IPS-11a (cell line): ENCODE data around the gene ZNF701.
"Not testable (repeated sequence)": the region's sequence is repeated elsewhere in the genome, so short reads cannot be mapped to it uniquely, and the experiment has no call there.

ENCODE experiments used
- H3K4me3 ChIP-seq: one replicate; pipeline ENCODE4 v1.5.1; 2013; ENCODE audit warnings: low read depth, low read length, control low read depth

Gene ZNF701

DNA sequence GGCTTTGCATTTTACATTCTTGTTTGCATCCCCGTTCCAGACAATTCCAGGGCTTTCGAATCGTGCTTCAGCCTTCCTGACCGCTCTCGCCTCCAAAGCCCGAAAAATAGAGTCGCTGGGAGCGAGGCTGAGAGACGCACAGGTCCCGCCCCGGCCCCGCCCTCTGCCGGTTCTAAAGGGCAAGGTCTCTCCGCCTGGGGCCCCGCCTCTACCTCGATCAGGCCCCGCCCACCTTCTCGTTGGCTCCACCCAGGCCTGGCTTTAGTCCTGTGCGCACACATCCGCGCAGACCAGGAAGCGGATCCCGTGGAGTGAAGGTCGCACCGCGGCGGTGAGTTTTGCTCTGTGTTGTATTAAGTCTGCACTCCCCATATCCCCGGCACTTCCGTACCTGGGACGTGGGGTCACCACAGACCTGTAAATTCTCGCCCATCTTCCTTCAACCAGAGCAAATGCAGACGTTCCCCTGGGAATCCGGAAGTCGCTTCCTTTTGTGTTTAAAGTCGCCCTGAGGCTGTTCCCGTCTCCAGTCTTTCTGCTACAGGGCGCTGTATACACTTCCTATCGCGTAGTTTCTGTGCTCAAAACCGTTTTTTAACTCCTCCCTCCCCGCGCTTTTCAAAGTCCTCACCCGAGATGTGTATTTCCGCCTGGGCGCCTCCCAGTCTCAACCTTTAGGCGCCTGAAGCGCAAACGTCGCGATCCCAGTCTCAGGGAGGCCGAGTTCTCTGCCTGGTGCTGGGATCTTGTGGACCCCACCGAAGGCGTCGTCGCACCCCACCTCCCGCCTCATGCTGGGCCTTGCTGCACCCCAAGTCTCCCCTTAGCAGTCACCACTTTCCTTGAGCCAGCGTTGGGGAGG, at the start of gene ZNF701:
Gene ZNF701, plus strand, starts transcription at position 288 of the 862 bp plus-strand sequence. CDS start 3,861 bp downstream, outside the sequence.
- peak within 1 kb of the TSS; percentile 95 for H3K4me3 ChIP-seq

DNA sequence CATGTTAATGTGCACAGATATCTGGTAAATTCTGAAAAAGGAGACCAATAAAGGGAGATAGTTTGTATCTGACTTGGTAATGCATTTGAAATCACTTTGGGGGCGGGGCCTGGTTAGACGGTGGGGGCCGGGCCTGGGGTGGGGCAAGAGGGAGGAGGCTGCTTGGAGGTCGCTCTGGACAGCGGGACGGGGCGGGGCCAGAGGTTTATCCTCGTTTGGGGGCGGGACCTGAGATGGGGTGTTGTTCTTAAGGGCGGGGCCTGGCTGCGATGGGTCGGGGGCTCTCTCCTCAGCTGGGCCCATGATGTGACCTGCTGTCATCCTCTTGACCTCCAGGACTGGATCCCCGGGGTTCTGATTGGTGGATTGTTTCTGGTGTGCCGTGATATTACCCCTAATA, 47.5 kb upstream of the ZNF701 start:
- no peak overlapping the region for H3K4me3 ChIP-seq

DNA sequence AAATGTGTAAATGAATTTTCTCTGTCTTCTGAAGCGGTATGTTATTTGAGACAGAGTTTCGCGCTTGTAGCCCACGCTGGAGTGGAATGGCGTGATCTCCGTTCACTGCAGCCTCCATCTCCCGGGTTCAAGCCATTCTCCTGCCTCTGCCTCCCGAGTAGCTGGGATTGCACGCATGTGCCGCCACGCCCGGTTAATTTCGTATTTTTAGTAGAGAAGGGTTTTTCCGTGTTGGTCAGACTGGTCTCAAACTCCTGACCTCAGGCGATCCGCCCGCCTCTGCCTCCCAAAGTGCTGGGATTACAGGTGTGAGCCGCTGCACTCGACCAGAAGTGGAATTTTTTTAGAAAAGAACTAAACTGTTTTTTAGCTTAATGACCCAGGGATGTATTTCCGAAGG, 46.0 kb upstream of the ZNF701 start:
- no peak overlapping the region for H3K4me3 ChIP-seq

DNA sequence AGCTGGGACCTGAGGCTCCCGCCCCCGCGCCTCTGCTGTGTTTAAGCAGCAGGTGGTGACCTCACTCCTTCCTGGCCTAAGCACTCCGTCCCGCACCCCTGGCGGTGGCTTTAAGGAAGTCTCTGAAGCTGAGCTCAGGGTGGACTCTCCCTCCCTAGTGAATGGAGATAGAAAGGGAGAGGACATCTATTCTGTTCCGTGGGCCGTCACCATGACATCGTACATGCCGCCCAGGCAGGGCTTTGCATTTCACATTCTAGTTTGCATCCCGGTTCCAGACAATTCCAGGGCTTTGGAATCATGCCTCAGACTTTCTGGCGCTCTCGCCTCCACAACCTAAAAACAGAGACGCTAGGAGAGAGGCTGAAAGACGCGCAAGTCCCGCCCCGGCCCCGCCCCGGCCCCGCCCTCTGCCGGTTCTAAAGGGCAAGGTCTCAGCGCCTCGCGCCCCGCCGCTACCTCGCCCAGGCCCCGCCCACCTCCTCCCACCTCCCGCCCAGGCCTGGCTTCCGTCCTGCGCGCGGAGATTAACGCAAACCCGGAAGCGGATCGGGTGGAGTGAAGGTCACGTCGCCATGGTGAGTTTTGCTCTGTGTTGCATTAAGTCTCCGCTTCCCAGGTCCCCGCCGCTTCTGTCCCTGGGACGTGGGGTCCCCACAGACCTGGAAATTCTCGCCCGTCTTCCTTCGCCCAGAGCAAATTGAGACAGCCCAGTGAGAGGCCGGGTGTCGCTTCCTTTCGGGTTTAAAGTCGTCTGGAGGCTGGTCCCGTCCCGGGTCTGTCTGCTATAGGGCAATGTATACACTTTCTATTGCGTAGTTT, 42.7 kb upstream of the ZNF701 start, which contains the start of gene ZNF808:
Gene ZNF808, plus strand, starts transcription at position 535 of the 822 bp plus-strand sequence. CDS start 15,617 bp downstream, outside the sequence.
- peak within 1 kb of the TSS; percentile 85 for H3K4me3 ChIP-seq

DNA sequence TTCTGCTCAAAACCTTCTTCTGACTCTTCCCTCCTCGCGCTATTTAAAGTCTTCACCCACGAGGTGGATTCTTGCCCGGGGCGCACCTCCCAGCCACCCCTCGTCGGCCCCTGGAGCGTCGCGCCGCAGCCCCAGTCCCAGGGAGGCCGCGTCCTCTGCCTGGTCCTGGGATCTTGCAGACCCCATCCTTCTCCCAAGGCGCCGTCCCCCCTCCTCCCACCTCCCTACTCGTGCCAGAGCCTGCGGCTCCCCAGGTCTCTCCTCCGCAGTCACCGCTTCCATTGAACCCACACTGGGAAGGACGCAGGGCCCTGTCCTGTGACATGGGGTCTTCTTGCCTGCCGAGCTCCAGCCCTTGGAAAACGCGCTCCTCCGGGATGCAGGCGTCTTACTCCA, 42.1 kb upstream of the ZNF701 start:
- peak overlapping the region; percentile 85 for H3K4me3 ChIP-seq

DNA sequence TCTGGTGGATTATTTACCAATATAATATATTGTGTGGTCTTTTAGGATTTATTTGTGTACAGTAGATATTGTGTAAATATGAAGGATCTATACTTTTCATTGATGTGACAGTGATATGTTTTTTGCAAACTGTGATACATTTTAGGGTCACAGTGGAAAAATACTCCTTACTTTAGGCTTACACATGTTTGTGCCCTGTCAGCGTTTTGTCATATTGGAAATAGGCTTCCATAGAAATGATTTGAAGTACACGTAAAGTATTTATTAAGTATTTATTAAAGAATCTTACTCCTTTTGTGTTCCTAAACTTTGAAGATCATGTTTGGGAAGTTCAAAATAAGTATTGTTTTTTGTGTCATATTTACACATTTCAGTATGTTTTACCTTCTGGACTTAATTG, 37.6 kb upstream of the ZNF701 start:
- H3K4me3 ChIP-seq = no peak overlapping the region

DNA sequence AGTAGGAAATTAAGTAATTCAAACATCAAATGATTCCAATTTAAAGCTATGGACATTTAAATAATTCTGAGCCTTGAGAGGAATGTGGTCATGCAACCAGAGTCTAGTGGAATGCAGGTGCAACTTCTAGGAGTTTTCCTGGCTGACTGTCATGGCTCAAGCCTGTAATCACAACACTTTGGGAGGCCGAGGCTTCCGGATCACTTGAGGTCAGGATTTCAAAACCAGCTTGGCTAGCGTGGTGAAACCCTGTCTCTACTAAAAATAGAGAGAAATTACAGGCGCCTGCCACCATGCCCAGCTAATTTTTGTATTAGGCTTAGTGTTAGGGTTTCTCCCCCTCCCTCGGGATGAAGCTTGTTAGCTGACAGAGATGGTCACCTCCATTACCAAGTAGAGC, 36.2 kb upstream of the ZNF701 start:
- no peak overlapping the region for H3K4me3 ChIP-seq

DNA sequence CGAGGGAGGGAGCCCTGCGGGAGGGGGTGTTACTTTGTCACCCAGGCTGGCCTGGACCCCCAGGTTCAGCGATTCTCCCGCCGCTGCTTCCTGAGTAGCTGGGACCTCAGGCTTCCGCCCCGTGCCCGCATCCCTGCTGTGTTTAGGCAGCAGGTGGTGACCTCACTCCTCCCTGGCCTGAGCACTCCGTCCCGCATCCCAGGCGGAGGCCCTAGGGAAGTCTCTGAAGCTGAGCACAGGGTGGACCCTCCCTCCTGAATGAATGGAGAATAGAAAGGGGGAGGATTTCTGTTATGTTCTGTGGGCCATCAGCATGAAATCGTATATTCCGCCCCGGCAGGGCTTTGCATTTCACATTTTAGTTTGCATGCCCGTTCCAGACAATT, 34.7 kb upstream of the ZNF701 start:
- peak overlapping the region; percentile 78 for H3K4me3 ChIP-seq

DNA sequence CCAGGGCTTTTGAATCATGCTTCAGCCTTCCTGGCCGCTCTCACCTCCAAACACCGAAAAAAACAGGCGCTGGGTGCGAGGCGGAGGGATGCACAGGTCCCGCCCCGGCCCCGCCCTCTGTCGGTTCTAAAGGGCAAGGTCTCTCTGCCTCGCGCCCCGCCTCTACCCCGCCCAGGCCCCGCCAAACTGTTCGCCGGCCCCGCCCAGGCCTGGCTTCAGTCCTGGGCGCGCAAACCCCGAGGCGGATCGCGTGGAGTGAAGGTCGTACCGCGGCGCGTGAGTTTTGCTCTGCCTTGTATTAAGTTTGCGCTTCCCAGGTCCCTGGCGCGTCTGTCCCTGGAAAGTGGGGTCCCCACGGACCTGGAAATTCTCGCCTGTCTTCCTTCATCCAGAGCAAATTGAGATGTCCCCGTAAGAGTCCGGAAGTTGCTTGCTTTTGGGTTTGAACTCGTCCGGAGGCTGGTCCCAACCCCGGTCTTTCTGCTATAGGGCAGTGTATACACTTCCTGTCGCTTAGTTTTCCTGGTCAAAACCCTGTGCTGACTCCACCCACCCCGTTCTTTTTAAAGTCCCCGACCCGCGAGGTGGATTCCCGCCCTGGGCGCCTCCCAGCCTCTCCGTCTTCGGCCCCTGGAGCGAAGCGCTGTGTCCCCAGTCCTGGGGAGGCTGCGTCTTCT, 34.2 kb upstream of the ZNF701 start:
- H3K4me3 ChIP-seq = peak overlapping the region; percentile 78

DNA sequence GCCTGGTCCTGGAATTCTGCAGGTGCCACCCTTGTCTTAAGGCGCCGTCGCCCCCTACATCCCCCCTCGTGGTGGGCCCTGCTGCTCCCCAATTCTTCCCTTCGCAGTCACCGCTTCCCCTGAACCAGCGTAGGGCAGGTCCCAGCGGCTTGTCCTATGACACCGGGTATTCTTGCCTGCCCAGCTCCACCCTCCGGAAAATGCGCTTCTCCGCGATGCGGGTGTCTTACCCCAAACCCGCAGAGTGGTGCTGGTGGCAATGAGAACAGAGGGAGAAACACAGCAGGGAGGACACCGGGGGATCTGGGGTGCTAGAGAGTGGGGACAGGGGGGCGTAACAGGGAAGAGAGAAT, 33.7 kb upstream of the ZNF701 start:
- peak overlapping the region; percentile 78 for H3K4me3 ChIP-seq

DNA sequence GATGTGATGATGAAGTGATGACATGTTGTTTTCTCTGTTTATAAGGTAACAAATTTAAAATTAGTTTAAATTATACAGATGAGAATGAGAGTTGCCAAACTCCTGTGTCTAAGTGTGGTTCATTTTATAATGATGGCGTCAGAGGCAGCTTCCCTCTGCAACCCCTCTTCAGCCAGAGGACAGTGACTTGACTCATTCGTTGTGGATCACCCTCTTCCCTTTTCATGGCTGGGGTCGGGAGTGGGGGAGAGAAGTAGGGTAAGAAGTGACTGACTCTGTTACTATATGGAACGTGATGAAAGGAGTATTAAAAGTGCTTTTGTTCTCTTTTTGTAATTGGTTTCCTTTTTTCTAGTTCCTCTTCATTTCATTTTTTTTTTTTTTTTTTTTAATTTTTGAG, 31.3 kb upstream of the ZNF701 start:
- H3K4me3 ChIP-seq = not testable (repeated sequence)

DNA sequence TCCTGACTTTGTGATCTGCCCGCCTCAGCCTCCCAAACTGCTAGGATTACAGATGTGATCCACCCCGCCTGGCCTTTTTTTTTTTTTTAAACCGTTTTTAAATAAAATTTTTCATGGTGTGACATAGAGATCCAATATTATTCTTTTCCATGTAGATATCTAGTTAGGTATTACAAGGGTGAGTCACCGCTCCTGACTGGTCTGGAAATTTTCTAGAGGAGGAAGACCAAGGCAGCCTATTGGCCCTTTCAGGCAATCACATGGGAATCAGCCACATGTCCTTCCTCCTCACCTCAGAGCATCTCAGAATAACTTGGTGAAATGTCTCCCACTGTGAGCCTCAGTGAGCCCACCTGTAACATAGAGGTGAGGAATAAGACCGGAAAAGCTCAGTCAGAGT, 28.9 kb upstream of the ZNF701 start:
- not testable (repeated sequence) for H3K4me3 ChIP-seq

DNA sequence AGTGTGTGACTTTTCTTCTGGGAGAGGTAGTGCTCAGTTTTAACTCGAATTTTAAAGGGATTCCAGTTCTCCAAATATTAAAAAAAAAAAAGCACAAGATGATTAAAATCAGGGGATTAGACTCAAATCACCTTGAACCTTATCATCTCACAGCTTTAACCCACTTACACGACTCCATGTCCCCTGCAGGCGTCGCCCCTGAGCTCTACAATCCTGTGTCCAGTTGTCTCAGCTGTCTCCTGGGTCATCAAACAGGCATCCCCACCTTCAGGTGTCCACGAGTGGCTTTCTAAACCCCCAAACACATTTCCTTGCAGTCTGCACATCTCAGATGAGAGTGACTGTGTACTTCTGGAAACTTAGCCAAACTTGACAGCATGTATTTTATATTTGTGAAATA, 28.5 kb upstream of the ZNF701 start:
- no peak overlapping the region for H3K4me3 ChIP-seq

DNA sequence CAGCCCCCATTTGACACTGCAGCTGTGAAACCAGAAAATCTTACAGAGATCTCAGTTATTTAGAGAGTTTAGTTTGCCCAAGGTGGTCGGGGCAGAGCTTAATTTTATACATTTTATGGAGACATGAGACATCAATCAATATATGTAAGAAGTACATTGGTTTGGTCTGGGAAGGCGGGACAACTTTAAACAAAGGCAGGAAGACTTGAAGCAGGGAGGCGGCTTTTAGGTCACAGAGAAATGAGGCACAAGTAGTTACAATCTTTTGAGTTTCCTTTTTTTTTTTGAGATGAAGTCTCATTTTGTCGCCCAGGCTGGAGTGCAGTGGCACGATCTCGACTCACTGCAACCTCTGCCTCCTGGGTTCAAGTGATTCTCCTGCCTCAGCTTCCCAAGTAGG, 27.5 kb upstream of the ZNF701 start:
- H3K4me3 ChIP-seq = not testable (repeated sequence)

DNA sequence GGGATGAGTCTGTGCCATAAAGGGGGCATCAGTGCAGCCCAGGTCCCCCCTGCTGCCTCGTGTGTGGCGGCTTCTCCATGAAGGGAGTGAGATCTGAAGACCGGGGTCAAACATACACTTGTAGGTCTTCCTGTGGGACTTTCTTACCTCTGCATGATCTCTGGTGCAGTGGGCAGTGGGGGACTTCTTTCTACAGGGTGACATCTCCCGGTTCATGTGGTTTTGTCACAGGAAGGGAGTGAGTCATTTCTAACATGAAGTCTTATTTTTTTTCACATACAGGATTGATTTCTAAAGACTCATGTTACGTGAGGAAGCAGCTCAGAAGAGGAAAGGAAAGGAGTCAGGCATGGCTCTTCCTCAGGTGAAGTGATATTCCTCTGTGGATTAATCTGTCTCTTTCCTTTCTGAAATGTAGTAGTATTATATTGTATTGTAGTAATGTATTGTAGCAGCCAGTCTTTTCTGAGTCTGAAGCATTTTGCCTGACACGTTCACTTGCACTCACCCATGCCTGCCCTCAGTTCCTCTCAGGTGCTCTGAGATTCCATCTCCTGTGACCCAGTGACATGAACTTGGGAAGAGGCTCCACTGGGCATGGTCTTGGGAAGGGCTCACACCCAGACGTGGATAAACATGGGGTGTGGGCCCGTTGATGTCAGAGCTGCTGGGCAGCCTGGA, 27.0 kb upstream of the ZNF701 start:
- H3K4me3 ChIP-seq = no peak overlapping the region

DNA sequence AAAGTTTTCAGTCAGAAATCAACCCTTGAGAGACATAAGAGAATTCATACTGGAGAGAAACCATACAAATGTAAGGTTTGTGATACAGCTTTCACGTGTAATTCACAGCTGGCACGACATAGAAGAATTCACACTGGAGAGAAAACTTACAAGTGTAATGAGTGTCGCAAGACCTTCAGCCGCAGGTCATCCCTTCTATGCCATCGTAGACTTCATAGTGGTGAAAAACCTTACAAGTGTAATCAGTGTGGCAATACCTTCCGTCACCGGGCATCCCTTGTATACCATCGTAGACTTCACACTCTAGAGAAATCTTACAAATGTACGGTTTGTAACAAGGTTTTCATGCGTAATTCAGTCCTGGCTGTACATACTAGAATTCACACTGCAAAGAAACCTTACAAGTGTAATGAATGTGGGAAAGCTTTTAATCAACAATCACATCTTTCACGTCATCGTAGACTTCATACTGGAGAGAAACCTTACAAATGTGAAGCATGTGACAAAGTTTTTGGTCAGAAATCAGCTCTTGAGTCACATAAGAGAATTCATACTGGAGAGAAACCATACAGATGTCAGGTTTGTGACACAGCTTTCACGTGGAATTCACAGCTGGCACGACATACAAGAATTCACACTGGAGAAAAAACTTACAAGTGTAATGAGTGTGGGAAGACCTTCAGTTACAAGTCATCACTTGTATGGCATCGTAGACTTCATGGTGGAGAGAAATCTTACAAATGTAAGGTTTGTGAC, 15.7 kb upstream of the ZNF701 start:
- no peak overlapping the region for H3K4me3 ChIP-seq

DNA sequence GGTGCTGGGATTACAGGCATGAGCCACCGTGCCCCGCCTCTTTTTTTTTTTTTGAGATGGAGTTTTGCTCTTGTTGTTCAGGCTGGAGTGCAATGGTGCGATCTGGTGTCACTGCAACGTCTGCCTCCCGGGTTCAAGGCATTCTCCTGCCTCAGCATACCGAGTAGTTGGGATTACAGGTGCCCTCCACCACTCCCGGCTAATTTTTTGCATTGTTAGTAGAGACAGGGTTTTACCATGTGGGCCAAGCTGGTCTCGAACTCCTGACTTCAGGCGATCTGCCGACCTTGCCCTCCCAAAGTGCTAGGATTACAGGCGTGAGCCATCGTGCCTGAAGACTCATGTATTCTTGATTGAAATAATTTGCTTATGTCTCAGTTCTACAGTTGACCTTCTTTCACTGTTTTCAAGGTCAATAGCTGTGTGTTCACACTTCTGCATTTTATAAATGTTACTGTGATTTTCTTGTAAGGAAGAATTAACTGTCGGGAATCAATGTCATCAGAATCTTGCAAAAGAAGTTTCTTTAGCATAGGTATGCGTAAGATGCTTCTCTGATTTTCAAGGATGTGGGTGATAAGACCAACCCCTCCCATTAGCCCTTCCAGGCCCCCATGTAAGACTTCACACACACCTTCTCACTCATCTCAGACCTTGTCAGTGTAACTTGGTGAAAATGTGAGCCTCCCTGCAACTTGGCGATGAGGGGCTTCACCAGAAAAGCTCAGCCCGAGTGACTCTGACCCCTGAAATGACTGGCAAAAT, 12.7 kb upstream of the ZNF701 start:
- no peak overlapping the region for H3K4me3 ChIP-seq

DNA sequence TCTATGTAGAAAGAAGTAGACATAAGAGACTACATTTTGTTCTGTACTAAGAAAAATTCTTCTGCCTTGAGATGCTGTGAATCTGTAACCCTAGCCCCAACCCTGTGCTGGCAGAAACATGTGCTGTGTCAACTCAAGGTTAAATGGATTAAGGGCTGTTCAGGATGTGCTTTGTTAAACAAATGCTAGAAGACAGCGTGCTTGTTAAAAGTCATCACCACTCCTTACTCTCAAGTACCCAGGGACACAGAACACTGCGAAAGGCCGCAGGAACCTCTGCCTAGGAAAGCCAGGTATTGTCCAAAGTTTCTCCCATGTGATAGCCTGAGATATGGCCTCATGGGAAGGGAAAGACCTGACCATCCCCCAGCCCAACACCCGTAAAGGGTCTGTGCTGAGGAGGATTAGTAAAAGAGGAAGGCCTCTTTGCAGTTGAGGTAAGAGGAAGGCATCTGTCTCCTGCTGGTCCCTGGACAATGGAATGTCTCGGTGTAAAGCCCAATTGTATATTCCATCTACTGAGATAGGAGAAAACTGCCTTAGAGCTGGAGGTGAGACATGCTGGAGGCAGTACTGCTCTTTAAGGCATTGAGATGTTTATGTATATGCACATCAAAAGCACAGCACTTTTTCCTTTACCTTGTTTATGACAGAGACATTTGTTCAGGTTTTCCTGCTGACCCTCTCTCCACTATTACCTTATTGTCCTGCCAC, 11.2 kb upstream of the ZNF701 start:
- H3K4me3 ChIP-seq = not testable (repeated sequence)

DNA sequence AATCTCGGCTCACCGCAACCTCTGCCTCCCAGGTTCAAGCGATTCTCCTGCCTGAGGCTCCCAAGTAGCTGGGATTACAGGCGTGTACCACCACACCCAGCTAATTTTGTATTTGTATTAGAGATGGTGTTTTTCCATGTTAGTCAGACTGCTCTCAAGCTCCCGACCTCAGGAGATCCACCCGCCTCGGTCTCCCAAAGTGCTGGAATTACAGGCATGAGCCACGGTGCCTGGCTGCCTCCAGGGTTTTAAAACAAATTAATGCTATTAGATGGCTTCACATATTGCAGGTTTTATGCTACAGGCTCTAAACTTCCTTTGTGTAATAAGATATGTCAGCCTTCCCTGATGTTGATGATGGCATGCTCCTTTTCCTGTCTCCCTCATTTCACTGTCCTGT, 8.5 kb upstream of the ZNF701 start:
- not testable (repeated sequence) for H3K4me3 ChIP-seq
